ENCODE results near the gene RGS5. TPM values are rescaled to one million over a fixed set of nuclear protein-coding genes. Genes with fewer than 3 reads are reported as not detected.

RGS5 gene
- total RNA-seq, 2 donors from 2014 or later: 39.0 to 189 TPM

DNA sequence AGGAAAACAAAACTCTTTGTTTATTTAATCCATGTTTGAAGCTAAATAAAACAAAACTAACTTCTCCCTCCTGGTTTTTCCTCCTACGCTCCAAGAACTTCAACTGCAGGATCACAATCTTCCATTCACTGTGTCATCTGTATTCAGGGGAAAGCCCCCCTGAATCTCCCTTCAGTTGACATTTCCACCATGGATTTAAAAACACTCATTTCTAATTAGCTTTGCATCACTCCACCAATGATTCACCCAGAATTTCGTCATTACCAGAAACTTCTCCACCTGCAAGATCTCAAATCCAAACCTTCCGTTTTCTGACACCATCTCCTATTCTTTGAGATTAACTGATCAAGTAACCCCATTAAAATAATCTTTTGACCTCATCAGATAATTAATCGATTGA, 10.9 kb upstream of the RGS5 start:
- no peaks in the 10 kb centered on the region for H3K27me3 ChIP-seq (replicated peaks; ENCODE audit: insufficient read depth)
- DNase-seq (ENCODE audit: low spot score): no peak
- TF ChIP-seq, protein P1, sequence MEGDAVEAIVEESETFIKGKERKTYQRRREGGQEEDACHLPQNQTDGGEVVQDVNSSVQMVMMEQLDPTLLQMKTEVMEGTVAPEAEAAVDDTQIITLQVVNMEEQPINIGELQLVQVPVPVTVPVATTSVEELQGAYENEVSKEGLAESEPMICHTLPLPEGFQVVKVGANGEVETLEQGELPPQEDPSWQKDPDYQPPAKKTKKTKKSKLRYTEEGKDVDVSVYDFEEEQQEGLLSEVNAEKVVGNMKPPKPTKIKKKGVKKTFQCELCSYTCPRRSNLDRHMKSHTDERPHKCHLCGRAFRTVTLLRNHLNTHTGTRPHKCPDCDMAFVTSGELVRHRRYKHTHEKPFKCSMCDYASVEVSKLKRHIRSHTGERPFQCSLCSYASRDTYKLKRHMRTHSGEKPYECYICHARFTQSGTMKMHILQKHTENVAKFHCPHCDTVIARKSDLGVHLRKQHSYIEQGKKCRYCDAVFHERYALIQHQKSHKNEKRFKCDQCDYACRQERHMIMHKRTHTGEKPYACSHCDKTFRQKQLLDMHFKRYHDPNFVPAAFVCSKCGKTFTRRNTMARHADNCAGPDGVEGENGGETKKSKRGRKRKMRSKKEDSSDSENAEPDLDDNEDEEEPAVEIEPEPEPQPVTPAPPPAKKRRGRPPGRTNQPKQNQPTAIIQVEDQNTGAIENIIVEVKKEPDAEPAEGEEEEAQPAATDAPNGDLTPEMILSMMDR (IDR thresholded peaks at IDR 0.05): no peak
- TF ChIP-seq POLR2A (IDR thresholded peaks at IDR 0.05): no peak
- TF ChIP-seq POLR2AphosphoS5 (IDR thresholded peaks at IDR 0.05): no peak
- no peak overlapping the region for H3K4me3 ChIP-seq
- H3K36me3 ChIP-seq: no peaks in the 10 kb centered on the region
- no peak overlapping the region for H3K27ac ChIP-seq
- H3K4me1 ChIP-seq (replicated peaks): no peaks in the 10 kb centered on the region
- H3K9me3 ChIP-seq: no peaks in the 10 kb centered on the region
- intact Hi-C loops (cut with DNase I): no loop called here
- WGBS: 87% methylated on average over 4 of the region's 4 CpGs

DNA sequence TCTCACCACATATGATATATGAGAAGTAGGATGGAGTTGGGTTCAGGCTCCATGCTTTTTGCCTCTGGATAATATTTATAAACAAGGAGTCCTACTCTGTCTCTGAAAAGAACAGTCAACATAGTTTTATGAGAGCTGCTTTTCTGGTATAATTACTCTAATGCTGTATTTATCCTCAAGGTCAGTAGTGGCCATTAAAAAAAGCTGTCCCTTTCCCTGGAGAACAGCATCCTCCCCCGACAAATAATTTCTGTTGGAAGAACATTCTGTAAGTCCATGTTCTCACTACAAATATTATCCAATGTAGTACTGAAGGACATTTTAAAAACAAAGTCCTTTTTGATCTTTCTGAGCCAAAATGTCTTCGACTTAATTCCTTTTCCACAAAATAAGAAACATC, 9.0 kb upstream of the RGS5 start:
- WGBS: 59% methylated on average over 2 of the region's 2 CpGs
- Histone ChIP-seq H3K4me1 (replicated peaks) (no peaks in the 10 kb centered on the region), H3K4me3 (no peak overlapping the region), H3K27me3 (replicated peaks; ENCODE audit: insufficient read depth) (no peaks in the 10 kb centered on the region), H3K27ac (no peak overlapping the region), H3K36me3 (no peaks in the 10 kb centered on the region), H3K9me3 (no peaks in the 10 kb centered on the region)
- DNase-seq (ENCODE audit: low spot score): no peak
- intact Hi-C loops (cut with DNase I): no loop called here
- TF ChIP-seq, protein P1 (IDR thresholded peaks at IDR 0.05): no peak
- TF ChIP-seq POLR2AphosphoS5 (IDR thresholded peaks at IDR 0.05): no peak
- no peak for TF ChIP-seq POLR2A (IDR thresholded peaks at IDR 0.05)

DNA sequence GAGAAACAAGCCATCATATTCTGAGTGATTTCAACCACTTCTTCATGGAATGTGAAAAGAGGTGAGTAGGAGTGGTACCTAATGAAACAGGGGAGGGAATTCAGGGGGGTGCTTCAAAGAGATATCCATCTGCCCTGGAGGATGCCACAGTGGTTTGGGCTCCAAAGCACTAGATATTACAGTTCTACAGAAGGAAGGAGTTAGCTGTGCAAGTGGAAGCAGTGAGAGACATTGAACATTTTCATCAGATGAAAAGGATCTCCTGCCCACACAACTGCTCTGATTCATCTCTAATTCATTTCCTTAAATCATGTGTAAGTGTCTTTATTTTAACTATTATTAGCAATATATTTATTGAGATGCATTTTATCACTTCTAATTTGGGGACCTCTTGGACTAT, 2.8 kb upstream of the RGS5 start:
- no peaks in the 10 kb centered on the region for H3K36me3 ChIP-seq
- DNase-seq (ENCODE audit: low spot score): no peak
- H3K4me3 ChIP-seq: no peak overlapping the region
- H3K27me3 ChIP-seq (replicated peaks; ENCODE audit: insufficient read depth): no peaks in the 10 kb centered on the region
- H3K27ac ChIP-seq: no peak overlapping the region
- no peaks in the 10 kb centered on the region for H3K4me1 ChIP-seq (replicated peaks)
- intact Hi-C loops (cut with DNase I): no loop called here
- no peak for TF ChIP-seq POLR2AphosphoS5 (IDR thresholded peaks at IDR 0.05)
- TF ChIP-seq, protein P1 (IDR thresholded peaks at IDR 0.05): no peak
- TF ChIP-seq POLR2A (IDR thresholded peaks at IDR 0.05): no peak
- H3K9me3 ChIP-seq: no peaks in the 10 kb centered on the region

DNA sequence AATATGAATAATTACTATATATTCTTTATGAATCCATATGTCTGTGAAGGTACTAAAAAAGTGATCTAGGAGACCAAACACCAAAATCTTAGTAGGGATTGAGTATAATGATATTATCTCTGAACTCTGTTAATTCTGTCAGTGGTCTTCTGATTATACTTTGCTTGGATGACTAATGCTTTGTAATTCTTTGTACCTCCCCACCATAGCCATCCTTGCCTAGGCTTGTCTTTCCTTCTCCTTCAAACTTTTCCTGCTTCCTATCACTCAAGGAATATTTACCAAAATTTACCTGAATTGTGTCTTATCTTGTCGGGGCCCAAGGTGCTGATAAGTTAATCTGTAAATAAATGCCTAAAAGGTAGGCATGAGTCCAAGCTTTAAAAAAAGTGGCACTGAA, 845 bp upstream of the RGS5 start:
- H3K9me3 ChIP-seq: no peaks in the 10 kb centered on the region
- no peak for DNase-seq (ENCODE audit: low spot score)
- H3K27ac ChIP-seq: no peak overlapping the region
- no peaks in the 10 kb centered on the region for H3K4me1 ChIP-seq (replicated peaks)
- WGBS: 34% methylated on average over 1 of the region's 1 CpG
- H3K36me3 ChIP-seq: no peaks in the 10 kb centered on the region
- intact Hi-C loops (cut with DNase I): no loop called here
- TF ChIP-seq, protein P1 (IDR thresholded peaks at IDR 0.05): no peak
- TF ChIP-seq POLR2A (IDR thresholded peaks at IDR 0.05) (no peak), POLR2AphosphoS5 (IDR thresholded peaks at IDR 0.05) (no peak)
- H3K27me3 ChIP-seq (replicated peaks; ENCODE audit: insufficient read depth): no peaks in the 10 kb centered on the region
- no peak overlapping the region for H3K4me3 ChIP-seq

DNA sequence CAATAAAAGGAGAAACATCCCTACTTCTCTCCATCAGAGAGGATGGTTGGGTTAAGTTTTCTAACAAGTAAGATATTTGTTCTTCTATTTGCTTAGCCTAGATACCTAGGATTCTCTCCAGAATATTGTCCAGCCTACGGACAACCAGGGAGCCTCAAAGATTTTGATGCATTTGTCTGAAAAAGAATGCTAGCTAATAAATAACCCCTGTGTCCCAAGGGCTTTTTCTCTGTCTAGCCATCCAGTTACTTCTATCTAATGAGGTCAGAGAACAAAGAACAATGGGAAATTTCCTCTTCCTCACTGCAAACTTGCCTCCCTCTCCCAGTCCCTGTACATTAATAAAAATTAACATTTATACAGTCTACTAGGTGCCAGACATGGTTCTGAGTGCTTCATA, 810 bp downstream of the RGS5 start:
- H3K27ac ChIP-seq: no peak overlapping the region
- intact Hi-C loops (cut with DNase I): no loop called here

More for the DNA sequence above, 810 bp downstream of the RGS5 start:
- no peaks in the 10 kb centered on the region for H3K36me3 ChIP-seq
- H3K4me3 ChIP-seq: no peak overlapping the region
- TF ChIP-seq, protein P1 (IDR thresholded peaks at IDR 0.05): no peak
- TF ChIP-seq POLR2A (IDR thresholded peaks at IDR 0.05): no peak
- no peak for TF ChIP-seq POLR2AphosphoS5 (IDR thresholded peaks at IDR 0.05)
- no peaks in the 10 kb centered on the region for H3K4me1 ChIP-seq (replicated peaks)
- no peaks in the 10 kb centered on the region for H3K9me3 ChIP-seq
- WGBS: 48% methylated on average over 1 of the region's 1 CpG
- no peaks in the 10 kb centered on the region for H3K27me3 ChIP-seq (replicated peaks; ENCODE audit: insufficient read depth)
- DNase-seq (ENCODE audit: low spot score): no peak
